BJ (cell line): ENCODE results near the gene UBALD1. TPM values are rescaled to one million over a fixed set of nuclear protein-coding genes. Genes with fewer than 3 reads are reported as not detected.
"Not testable (repeated sequence)": the region's sequence is repeated elsewhere in the genome, so short reads cannot be mapped to it uniquely, and the experiment has no call there.

Experiments used
- CTCF ChIA-PET: fragments of 350-600 bp; formaldehyde crosslinking; extraction: SDS; loops from one replicate; lab custom pipeline; 2021; ENCODE audit warnings: antibody characterized with exemption, inconsistent platforms; lab: Yijun Ruan, JAX
- POLR2A ChIA-PET: fragments of 300-600 bp; sonication (Branson Sonifier 250); formaldehyde crosslinking; extraction: SDS; loops from one replicate; lab custom pipeline; 2021; ENCODE audit warnings: antibody characterized with exemption; lab: Charles Lee
- DNase-seq: peaks from one replicate; pipeline ENCODE4 v3.0.0-alpha.2; 2011; ENCODE audit warnings: low read depth
- H3K27me3 ChIP-seq: 2 replicates; pipeline ENCODE4 v1.6.0; 2011; ENCODE audit warnings: low read length; ENCODE audit not compliant: control insufficient read depth, insufficient read depth
- H3K36me3 ChIP-seq: 2 replicates; pipeline ENCODE4 v1.5.1; 2011; ENCODE audit warnings: low read length; ENCODE audit not compliant: control insufficient read depth, insufficient read depth
- H3K4me3 ChIP-seq: 2 replicates; pipeline ENCODE4 v1.5.1; 2011; ENCODE audit warnings: low read depth, mild to moderate bottlenecking, control low read depth, low read length
- CTCF ChIP-seq: IDR thresholded peaks from 2 replicates; pipeline ENCODE4 v1.5.1; 2011; ENCODE audit warnings: low read depth, mild to moderate bottlenecking, control low read depth, inconsistent platforms, low read length, moderate library complexity; ENCODE audit not compliant: insufficient read depth
- polyA plus RNA-seq: library from polyadenylated mRNA; depleted of rRNA; stranded (reverse); fragments of >200 nt; gene quantifications from 2 replicates; pipeline ENCODE4 v1.2.3, GENCODE V29; 2011

The UBALD1 gene
- polyA plus RNA-seq, 1 experiment = 11.6 TPM

GRCh38 chr16:4574919-4575705 lies 39.6 kb downstream of the UBALD1 start:
- DNase-seq = no peak
- H3K36me3 ChIP-seq = no peaks in the 10 kb centered on the region
- ChIA-PET POLR2A (no interaction called here), CTCF (interaction anchor here (0.6 to 2.1 kb wide), 5 partner anchors 10 to 70 kb away, joined by 3 to 10 read pairs (median 3); no protein-coding TSS in a partner anchor)
- TF ChIP-seq CTCF = no peak
- H3K27me3 ChIP-seq = no peaks in the 10 kb centered on the region; the same call in 1 of the 2 replicates
- no peak overlapping the region for H3K4me3 ChIP-seq

GRCh38 chr16:4573926-4574325 lies 40.8 kb downstream of the UBALD1 start:
- H3K4me3 ChIP-seq, POLR2A ChIA-PET, H3K27me3 ChIP-seq, DNase-seq, H3K36me3 ChIP-seq: not testable (repeated sequence)
- CTCF ChIA-PET = interaction anchor here (0.9 to 3.0 kb wide), 4 partner anchors 11 to 67 kb away, joined by 3 to 12 read pairs (median 4); no protein-coding TSS in a partner anchor

- no peak for DNase-seq
- H3K4me3 ChIP-seq = no peak overlapping the region
- ChIA-PET CTCF (interaction anchor here (1.2 to 3.0 kb wide), 3 partner anchors 12 to 67 kb away, joined by 4 to 12 read pairs (median 4); no protein-coding TSS in a partner anchor), POLR2A (no interaction called here)
- TF ChIP-seq CTCF = no peak
- no peaks in the 10 kb centered on the region for H3K36me3 ChIP-seq
- H3K27me3 ChIP-seq = 0 out of 2 replicates have a peak, but pooled peaks cover 1% of the 10 kb centered on the region
Observed at GRCh38 chr16:4572715-4573114, 42.0 kb downstream of the UBALD1 start.

- POLR2A ChIA-PET = no interaction called here
- Histone ChIP-seq H3K27me3 (0 out of 2 replicates have a peak, but pooled peaks cover 1% of the 10 kb centered on the region), H3K36me3 (no peaks in the 10 kb centered on the region), H3K4me3 (no peak overlapping the region)
- DNase-seq = no peak
- CTCF ChIA-PET = interaction anchor here (0.9 to 1.2 kb wide), 2 partner anchors 10 to 15 kb away, joined by 4 read pairs; no protein-coding TSS in a partner anchor
- no peak for TF ChIP-seq CTCF
Observed at GRCh38 chr16:4570688-4571321, 43.9 kb downstream of the UBALD1 start.

GRCh38 chr16:4570086-4570485 lies 44.6 kb downstream of the UBALD1 start:
- H3K27me3 ChIP-seq = 0 out of 2 replicates have a peak, but pooled peaks cover 1% of the 10 kb centered on the region
- CTCF ChIA-PET = interaction anchor here (0.8 to 1.2 kb wide), 3 partner anchors 11 to 22 kb away, joined by 3 to 4 read pairs (median 4); no protein-coding TSS in a partner anchor
- TF ChIP-seq CTCF = no peak
- H3K36me3 ChIP-seq = no peaks in the 10 kb centered on the region
- DNase-seq = no peak
- POLR2A ChIA-PET = no interaction called here
- no peak overlapping the region for H3K4me3 ChIP-seq
